Measurements from ENCODE around the gene PCDHB13. TPM values are rescaled to one million over a fixed set of nuclear protein-coding genes. Genes with fewer than 3 reads are reported as not detected.

PCDHB13 gene
- total RNA-seq, 1 donor from 2014 or later: 0.65 TPM

DNA sequence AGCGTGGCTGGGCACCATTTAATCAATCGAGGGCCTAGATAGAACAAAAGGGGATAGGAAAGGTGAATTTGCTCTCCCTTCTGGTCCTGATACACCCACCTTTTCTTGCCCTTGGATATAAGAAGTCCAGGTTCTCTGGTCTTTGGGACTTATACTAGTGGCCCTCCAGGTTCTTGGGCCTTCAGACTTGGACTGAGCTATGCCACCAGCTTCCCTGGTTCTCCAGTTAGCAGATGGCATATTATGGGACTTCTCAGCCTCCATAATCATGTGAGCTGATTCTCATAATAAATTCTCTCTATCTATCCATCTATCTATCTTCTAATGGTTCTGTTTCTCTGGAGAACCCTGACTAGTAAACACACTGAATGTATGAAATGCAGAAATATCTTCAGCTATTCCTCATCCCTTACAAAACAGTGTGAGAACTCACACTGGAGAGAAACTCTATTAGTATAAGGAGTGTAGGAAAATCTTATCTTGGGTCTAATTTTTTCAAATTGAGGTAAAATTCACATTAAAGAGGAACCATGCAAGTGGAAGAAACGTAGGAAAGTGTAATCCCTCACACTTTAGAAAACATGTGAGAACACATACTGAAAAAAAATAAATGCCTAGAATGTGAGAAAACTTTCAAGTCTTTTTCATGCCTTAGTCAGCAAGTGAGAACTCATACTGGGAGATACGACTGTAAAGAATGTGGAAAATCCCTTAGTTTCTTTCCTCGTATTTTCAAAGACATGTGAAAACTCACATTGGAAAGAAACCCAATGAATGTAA lies 46.9 kb downstream of the PCDHB13 start:
- DNase-seq (ENCODE audit: low spot score) (no peak), ATAC-seq (no peak)

GRCh38 chr5:141261238-141261546 lies 47.5 kb downstream of the PCDHB13 start:
- ATAC-seq (no peak), DNase-seq (ENCODE audit: low spot score) (no peak)

Other genes with a start within 250 kb of the PCDHB13 start
- 0.86 TPM for gene PCDHAC2, start 247.4 kb upstream of the PCDHB13 start, total RNA-seq
- gene PCDHB1, start 162.5 kb upstream of the PCDHB13 start, total RNA-seq: not detected
- 0.08 TPM for gene PCDHB2, start 119.3 kb upstream of the PCDHB13 start, total RNA-seq
- 0.15 TPM for gene PCDHB3, start 113.4 kb upstream of the PCDHB13 start, total RNA-seq
- 0.35 TPM for gene PCDHB4, start 92.1 kb upstream of the PCDHB13 start, total RNA-seq
- gene PCDHB5, start 78.7 kb upstream of the PCDHB13 start, total RNA-seq: 0.33 TPM
- 0.10 TPM for gene PCDHB6, start 63.9 kb upstream of the PCDHB13 start, total RNA-seq
- gene PCDHB7, start 41.3 kb upstream of the PCDHB13 start, total RNA-seq: 0.25 TPM
- not detected for gene PCDHB8, start 36.1 kb upstream of the PCDHB13 start, total RNA-seq
- gene PCDHB16, start 31.5 kb upstream of the PCDHB13 start, total RNA-seq: 0.58 TPM
- 0.05 TPM for gene PCDHB9, start 26.8 kb upstream of the PCDHB13 start, total RNA-seq
- 0.28 TPM for gene PCDHB10, start 21.6 kb upstream of the PCDHB13 start, total RNA-seq
- 0.20 TPM for gene PCDHB11, start 14.3 kb upstream of the PCDHB13 start, total RNA-seq
- 0.28 TPM for gene PCDHB12, start 5.2 kb upstream of the PCDHB13 start, total RNA-seq
- gene PCDHB14, start 9.4 kb downstream of the PCDHB13 start, total RNA-seq: 0.75 TPM
- gene PCDHB15, start 31.5 kb downstream of the PCDHB13 start, total RNA-seq: 0.38 TPM
- 0.25 TPM for gene SLC25A2, start 90.1 kb downstream of the PCDHB13 start, total RNA-seq
- gene TAF7, start 106.9 kb downstream of the PCDHB13 start, total RNA-seq: 20.6 TPM
- gene PCDHGA1, start 116.6 kb downstream of the PCDHB13 start, total RNA-seq: 0.10 TPM
- gene PCDHGA2, start 124.8 kb downstream of the PCDHB13 start, total RNA-seq: 1.1 TPM
- gene PCDHGA3, start 129.9 kb downstream of the PCDHB13 start, total RNA-seq: 0.60 TPM
- gene PCDHGB1, start 136.2 kb downstream of the PCDHB13 start, total RNA-seq: 0.63 TPM
- gene PCDHGA4, start 141.1 kb downstream of the PCDHB13 start, total RNA-seq: 0.53 TPM
- gene PCDHGB2, start 146.1 kb downstream of the PCDHB13 start, total RNA-seq: 0.81 TPM
- gene PCDHGA5, start 150.2 kb downstream of the PCDHB13 start, total RNA-seq: 0.35 TPM
- gene PCDHGB3, start 156.3 kb downstream of the PCDHB13 start, total RNA-seq: 0.83 TPM
- 0.68 TPM for gene PCDHGA6, start 160.0 kb downstream of the PCDHB13 start, total RNA-seq
- 0.33 TPM for gene PCDHGA7, start 168.8 kb downstream of the PCDHB13 start, total RNA-seq
- 2.2 TPM for gene PCDHGB4, start 173.8 kb downstream of the PCDHB13 start, total RNA-seq
- gene PCDHGA8, start 178.7 kb downstream of the PCDHB13 start, total RNA-seq: 0.35 TPM
- gene PCDHGB5, start 184.0 kb downstream of the PCDHB13 start, total RNA-seq: 4.2 TPM
- 0.65 TPM for gene PCDHGA9, start 188.9 kb downstream of the PCDHB13 start, total RNA-seq
- gene PCDHGB6, start 194.1 kb downstream of the PCDHB13 start, total RNA-seq: 2.3 TPM
- 2.2 TPM for gene PCDHGA10, start 199.1 kb downstream of the PCDHB13 start, total RNA-seq
- 2.0 TPM for gene PCDHGB7, start 203.8 kb downstream of the PCDHB13 start, total RNA-seq
- gene PCDHGA11, start 207.1 kb downstream of the PCDHB13 start, total RNA-seq: 0.68 TPM
- gene PCDHGA12, start 216.6 kb downstream of the PCDHB13 start, total RNA-seq: 1.0 TPM